ENCODE results near the gene KRTAP2-2. TPM values are rescaled to one million over a fixed set of nuclear protein-coding genes. Genes with fewer than 3 reads are reported as not detected.
"Not testable (repeated sequence)": the region's sequence is repeated elsewhere in the genome, so short reads cannot be mapped to it uniquely, and the experiment has no call there.

KRTAP2-2 gene, protein sequence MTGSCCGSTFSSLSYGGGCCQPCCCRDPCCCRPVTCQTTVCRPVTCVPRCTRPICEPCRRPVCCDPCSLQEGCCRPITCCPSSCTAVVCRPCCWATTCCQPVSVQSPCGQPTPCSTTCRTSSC
- total RNA-seq = not detected in 2 replicates

GRCh38 chr17:41055130-41055529, at the start of gene KRTAP2-2:
Gene KRTAP2-2, minus strand, starts transcription at chr17:41055230. Its CDS starts 19 bp downstream, at chr17:41055211.
- not testable (repeated sequence) for H2AFZ ChIP-seq (ENCODE audit: low read length); H3K36me3 ChIP-seq (ENCODE audit: insufficient read depth, low read length); H3K27me3 ChIP-seq (ENCODE audit: insufficient read depth, low read length); H3K4me3 ChIP-seq (ENCODE audit: insufficient read depth, low read length); H3K9me3 ChIP-seq (ENCODE audit: low read depth, low read length); H3K4me2 ChIP-seq (ENCODE audit: insufficient read depth, low read length); DNase-seq (ENCODE audit: insufficient read length, low spot score, missing footprints); H4K20me1 ChIP-seq (ENCODE audit: insufficient read depth, low read length); H3K79me2 ChIP-seq (ENCODE audit: insufficient read depth, low read length)
- H3K27ac ChIP-seq (ENCODE audit: low read depth, low read length) = peak within 1 kb of the TSS; percentile 66
- peaks cover 34% of the 10 kb centered on the region for H3K4me1 ChIP-seq (ENCODE audit: insufficient read depth, low read length)

DNA sequence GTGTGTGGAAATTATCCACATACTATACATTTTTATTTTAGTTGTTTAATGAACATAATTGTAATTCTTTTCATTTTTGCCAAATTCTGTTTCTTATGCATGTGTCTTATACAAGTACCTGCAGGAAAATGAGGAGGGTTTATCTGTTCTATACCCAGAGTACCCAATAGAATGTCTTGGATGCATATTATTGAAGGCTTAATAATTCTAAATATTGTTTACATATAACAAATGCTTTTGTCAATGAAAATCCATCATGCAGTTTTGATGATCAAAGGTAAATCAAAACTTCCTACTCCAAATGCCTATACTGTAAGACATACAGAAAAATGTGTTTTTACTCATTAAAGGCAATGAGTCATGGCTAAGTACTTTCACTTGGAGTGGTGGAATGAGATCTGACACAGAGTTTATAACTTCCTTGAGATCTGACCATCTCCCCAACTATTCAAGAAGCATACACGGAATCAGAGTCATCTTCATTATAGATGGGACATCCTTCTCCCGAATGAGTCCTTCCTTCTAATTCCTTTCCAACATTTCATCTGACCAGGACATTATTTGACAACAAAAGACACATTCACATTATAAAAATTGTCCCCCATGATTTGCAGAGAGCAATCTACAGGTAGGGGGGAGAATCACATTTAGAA, 49.5 kb upstream of the KRTAP2-2 start:
- H2AFZ ChIP-seq (ENCODE audit: low read length); H3K36me3 ChIP-seq (ENCODE audit: insufficient read depth, low read length); H3K79me2 ChIP-seq (ENCODE audit: insufficient read depth, low read length); H3K4me3 ChIP-seq (ENCODE audit: insufficient read depth, low read length); H3K4me2 ChIP-seq (ENCODE audit: insufficient read depth, low read length); DNase-seq (ENCODE audit: insufficient read length, low spot score, missing footprints); H4K20me1 ChIP-seq (ENCODE audit: insufficient read depth, low read length); H3K9me3 ChIP-seq (ENCODE audit: low read depth, low read length); H3K27me3 ChIP-seq (ENCODE audit: insufficient read depth, low read length): not testable (repeated sequence)
- Histone ChIP-seq H3K4me1 (ENCODE audit: insufficient read depth, low read length) (peaks cover 20% of the 10 kb centered on the region), H3K27ac (ENCODE audit: low read depth, low read length) (peak overlapping the region; percentile 66)

- Histone ChIP-seq H3K36me3 (ENCODE audit: insufficient read depth, low read length) (no peaks in the 10 kb centered on the region), H3K27ac (ENCODE audit: low read depth, low read length) (no peak overlapping the region), H2AFZ (ENCODE audit: low read length) (no peak overlapping the region), H3K79me2 (ENCODE audit: insufficient read depth, low read length) (no peaks in the 10 kb centered on the region), H3K4me1 (ENCODE audit: insufficient read depth, low read length) (peaks cover 24% of the 10 kb centered on the region), H3K27me3 (ENCODE audit: insufficient read depth, low read length) (no peaks in the 10 kb centered on the region), H3K4me3 (ENCODE audit: insufficient read depth, low read length) (no peak overlapping the region), H4K20me1 (ENCODE audit: insufficient read depth, low read length) (no peaks in the 10 kb centered on the region), H3K4me2 (ENCODE audit: insufficient read depth, low read length) (no peak overlapping the region), H3K9me3 (ENCODE audit: low read depth, low read length) (no peaks in the 10 kb centered on the region)
- TF ChIP-seq CTCF (IDR thresholded peaks at IDR 0.05; ENCODE audit: extremely low read depth, low read depth, low read length) = no peak
- DNase-seq (ENCODE audit: insufficient read length, low spot score, missing footprints) = no peak
Measured at GRCh38 chr17:41103896-41104295, 48.9 kb upstream of the KRTAP2-2 start.

DNA sequence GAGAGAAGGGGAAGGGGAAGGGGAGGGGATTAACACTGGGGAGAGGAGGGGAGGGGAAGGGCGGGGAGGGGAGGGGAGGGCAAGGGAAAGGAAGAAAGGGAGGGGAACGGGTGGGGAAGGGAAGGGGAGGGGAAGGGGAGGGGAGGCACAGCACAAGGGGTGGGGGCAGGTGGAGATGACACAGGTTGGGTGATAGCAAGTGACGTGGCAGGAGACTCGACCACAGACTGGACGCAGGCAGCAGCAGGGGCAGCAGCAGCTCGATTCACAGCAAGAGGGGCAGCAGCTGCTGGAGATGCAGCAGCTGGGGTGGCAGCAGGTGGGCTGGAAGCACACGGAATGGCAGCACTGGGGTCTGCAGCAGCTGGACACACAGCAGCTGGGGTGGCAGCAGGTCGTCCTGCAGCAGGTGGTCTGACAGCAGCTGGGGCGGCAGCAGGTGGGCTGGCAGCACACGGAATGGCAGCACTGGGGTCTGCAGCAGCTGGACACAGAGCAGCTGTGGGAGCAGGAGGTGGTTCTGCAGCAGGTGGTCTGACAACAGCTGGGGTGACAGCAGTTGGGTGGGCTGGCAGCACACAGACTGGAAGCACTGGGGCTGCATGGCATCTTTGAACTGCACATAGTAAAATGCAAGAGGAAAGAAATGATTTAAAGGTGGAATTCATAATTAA, 46.7 kb upstream of the KRTAP2-2 start, which contains the start of gene KRTAP4-16:
Gene KRTAP4-16, minus strand, starts transcription at position 624 of the 674 bp plus-strand sequence. Its CDS starts 0 bp downstream, at position 624.
- Histone ChIP-seq H3K79me2 (ENCODE audit: insufficient read depth, low read length) (no peaks in the 10 kb centered on the region), H3K36me3 (ENCODE audit: insufficient read depth, low read length) (no peaks in the 10 kb centered on the region), H3K9me3 (ENCODE audit: low read depth, low read length) (no peaks in the 10 kb centered on the region), H3K27me3 (ENCODE audit: insufficient read depth, low read length) (no peaks in the 10 kb centered on the region), H3K4me1 (ENCODE audit: insufficient read depth, low read length) (peaks cover 35% of the 10 kb centered on the region), H2AFZ (ENCODE audit: low read length) (peak within 1 kb of the TSS; percentile 27), H3K27ac (ENCODE audit: low read depth, low read length) (peak within 1 kb of the TSS; percentile 42), H4K20me1 (ENCODE audit: insufficient read depth, low read length) (no peaks in the 10 kb centered on the region), H3K4me2 (ENCODE audit: insufficient read depth, low read length) (no peak within 1 kb of the TSS), H3K4me3 (ENCODE audit: insufficient read depth, low read length) (no peak within 1 kb of the TSS)
- no peak for TF ChIP-seq CTCF (IDR thresholded peaks at IDR 0.05; ENCODE audit: extremely low read depth, low read depth, low read length)
- DNase-seq (ENCODE audit: insufficient read length, low spot score, missing footprints) = no peak

- not testable (repeated sequence) for H3K27me3 ChIP-seq (ENCODE audit: insufficient read depth, low read length); H3K4me3 ChIP-seq (ENCODE audit: insufficient read depth, low read length); H2AFZ ChIP-seq (ENCODE audit: low read length); DNase-seq (ENCODE audit: insufficient read length, low spot score, missing footprints); H3K9me3 ChIP-seq (ENCODE audit: low read depth, low read length); H3K36me3 ChIP-seq (ENCODE audit: insufficient read depth, low read length); H3K4me2 ChIP-seq (ENCODE audit: insufficient read depth, low read length); H4K20me1 ChIP-seq (ENCODE audit: insufficient read depth, low read length); H3K79me2 ChIP-seq (ENCODE audit: insufficient read depth, low read length)
- peak overlapping the region; percentile 73 for H3K27ac ChIP-seq (ENCODE audit: low read depth, low read length)
- peaks cover 31% of the 10 kb centered on the region for H3K4me1 ChIP-seq (ENCODE audit: insufficient read depth, low read length)
Measured at GRCh38 chr17:41099682-41100480, 44.9 kb upstream of the KRTAP2-2 start.
